KG1 (cell line): ENCODE measurements around the gene ARMC10.
"Not testable (repeated sequence)": the region's sequence is repeated elsewhere in the genome, so short reads cannot be mapped to it uniquely, and the experiment has no call there.

Experiments used
- DNase-seq: peaks from one replicate; lab custom pipeline; 2025; lab: John Stamatoyannopoulos, UW

ARMC10 gene

GRCh38 chr7:103124429-103124979 is 49.6 kb downstream of the ARMC10 start:
- no peak for DNase-seq

GRCh38 chr7:103127006-103127405 is 52.1 kb downstream of the ARMC10 start:
- DNase-seq: no peak

DNA sequence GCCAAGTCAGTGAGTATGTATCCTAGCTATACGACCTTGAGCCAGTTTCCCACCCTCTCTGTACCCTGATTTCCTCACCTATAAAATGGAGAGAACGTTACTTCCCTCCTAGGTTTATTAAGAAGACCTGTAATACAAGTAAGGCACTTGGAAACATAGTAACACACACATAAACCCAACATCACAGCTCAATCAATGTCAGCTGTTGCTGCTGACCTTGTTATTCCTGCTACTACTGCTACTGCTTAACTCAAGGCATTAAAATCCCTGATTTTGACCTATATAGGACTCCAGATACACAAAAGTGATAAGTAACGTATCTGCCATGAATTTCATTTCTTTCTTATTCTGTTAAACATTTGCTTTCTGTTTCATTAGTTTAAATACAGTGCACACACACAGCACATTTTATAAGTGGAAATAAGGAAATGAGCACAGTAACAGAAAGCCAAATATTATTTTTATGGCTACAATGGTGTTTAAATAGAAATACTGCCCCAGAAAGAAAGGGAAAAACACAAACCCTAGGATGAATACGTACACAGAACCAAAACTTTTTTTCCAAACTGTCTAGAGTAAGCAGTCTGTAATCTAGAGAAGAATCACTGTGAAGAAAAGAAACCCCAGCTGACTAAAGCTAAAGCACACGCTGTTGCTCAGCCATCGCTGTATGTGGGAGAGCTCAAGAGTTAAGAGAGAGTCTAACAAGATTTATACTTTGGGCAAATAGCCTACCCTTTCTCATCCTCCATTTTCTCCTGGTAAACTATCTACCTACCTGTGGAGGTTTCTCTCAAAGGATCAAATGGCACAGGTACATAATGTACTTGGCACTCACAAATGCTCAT is 55.0 kb downstream of the ARMC10 start:
- DNase-seq: no peak

DNA sequence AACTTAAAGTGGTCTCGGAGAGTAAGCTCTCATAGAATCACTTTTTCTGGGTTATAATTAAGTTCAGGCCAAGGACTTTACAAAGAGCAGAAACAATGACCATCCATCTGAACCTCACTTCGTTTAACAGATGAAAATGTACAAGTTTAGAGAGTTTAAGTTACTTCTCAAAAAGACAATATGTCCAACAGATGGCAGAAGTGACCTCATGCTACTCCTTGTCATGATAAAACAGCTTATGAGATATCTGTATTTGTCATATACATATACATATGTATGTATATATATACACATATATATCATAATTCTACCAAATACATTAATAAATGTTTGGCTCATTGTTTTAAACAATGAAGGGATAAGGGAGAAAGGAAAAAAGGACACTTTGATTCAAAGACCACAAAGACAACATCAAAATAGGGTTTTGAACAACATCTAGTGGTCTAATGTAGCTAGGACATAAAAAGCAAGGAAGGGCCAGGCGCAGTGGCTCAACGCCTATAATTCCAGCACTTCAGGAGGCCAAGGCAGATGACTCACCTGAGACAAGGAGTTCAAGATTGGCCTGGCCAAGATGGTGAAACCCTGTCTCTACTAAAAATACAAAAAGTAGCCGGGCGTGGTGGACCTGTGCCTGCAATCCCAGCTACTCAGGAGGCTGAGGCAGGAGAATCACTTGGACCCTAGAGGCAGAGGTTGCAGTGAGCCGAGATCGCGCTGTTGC is 56.1 kb downstream of the ARMC10 start:
- DNase-seq: no peak

DNA sequence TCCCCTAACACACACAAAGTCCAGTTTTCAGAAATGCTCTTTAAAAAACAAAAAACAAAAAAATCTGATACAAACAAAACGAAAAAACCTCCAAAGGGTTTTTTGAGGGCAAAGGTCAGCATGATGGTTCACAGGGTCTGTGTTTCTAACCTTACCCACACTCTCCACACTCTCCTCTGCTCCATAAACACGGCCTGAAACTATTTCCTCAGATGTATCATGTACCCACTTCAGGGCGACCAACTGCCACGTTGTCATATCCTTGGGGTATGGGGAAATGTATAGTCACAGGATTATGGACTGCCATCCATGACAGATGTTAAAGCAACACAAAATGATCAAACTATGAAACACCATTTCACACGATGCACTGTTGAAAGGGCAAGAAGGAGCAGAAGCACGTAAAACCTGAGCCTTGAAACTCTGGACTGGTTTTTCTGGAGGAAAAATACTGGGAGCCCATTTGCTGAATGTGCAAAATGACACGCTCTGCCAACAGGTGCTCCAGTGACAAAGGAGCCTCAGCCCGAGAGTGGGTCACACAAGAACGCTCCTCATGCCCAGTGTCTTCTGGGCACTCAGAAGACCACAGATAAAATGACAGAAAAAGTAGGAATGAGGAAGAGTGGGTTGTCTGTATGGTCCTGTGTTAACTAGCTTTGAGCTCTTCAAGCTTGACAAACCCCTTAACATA is 58.2 kb downstream of the ARMC10 start:
- no peak for DNase-seq

DNA sequence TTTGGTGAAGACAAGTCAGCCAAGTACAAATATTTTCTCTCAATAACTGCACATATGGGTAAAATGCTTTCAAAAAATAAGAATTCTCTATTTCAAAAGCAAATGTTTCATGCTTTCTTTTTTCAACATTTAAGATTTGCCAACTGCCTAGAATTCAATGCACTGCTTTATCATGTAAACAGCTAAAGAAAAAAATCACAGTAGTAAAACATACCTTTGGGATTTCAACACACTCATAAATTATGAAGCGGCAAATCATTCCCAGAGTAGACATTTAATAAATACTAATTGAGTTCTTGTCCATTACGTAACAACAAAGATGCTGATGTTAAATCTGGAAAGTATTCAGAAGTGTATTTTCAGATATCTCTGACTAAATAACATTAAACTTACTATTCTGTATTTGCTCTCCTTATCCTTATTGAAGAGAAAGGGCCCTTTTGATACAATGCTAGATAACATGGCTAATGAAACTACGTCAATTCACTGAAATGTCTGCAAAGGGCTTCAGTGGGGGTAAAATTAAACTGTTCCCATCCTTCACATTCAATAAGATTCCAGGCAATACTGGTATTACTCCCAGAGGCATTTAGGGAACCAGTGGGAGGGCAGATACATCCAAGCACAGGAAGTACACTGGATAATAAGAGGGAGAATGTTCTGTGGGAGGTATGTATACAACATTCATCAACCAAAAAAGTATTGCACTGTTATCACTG is 60.1 kb downstream of the ARMC10 start:
- no peak for DNase-seq

GRCh38 chr7:103140061-103140460 is 65.1 kb downstream of the ARMC10 start:
- no peak for DNase-seq

DNA sequence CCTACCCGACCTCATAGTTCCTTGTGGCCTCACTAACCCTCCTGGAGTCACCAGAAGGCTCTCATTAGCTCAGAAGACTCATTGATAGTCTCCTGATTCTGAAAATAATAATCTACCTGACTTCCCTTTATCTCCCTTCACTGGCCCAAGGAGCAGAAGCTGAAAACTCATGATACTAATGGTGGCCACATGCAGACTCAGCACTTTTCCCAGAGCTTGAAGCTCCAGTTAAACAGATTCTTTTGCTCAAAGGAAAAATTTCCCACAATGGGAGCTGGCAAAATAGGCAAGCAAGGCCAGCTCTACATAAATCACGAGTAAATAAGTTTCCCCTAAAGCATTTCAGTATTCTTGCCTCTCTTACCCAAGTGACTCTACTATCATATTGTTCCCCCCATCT is 65.7 kb downstream of the ARMC10 start:
- DNase-seq: no peak

GRCh38 chr7:103141753-103142404 is 66.9 kb downstream of the ARMC10 start:
- no peak for DNase-seq

DNA sequence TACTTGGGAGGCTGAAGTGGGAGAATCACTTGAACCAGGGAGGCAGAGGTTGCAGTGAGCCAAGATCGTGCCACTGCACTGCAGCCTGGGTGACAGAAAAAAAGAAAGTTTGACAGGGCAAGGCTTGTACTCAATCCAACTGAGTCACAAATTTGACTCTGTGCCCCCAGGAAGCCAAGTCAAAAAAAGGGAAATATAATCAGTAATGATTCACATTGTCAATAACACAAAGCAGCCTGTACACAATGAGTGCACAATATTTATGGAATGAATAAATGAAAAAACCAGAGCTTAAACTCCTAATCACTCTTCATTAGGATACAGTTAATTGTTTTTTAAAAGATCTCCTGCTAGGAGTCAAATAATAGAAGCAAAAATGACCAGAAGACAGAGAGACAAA is 67.6 kb downstream of the ARMC10 start:
- DNase-seq: no peak

DNA sequence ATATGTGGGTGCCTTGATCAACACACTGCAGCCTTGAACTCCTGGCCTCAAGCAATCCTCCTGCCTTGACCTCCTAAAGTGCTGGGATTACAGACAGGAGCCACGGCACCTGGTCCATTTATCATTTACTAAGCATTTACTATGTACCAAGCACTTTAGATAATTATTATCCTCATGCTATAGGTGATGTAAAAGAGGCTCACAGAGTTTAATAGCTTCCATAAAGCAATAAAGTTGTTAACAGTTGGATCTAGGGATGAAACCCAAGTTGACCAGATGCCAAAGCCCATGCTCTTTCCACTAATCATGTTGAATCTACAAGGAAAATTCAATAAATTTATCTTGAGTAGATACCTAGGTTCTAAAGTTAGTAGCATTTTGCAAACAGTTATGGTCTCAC is 68.9 kb downstream of the ARMC10 start:
- DNase-seq: no peak

DNA sequence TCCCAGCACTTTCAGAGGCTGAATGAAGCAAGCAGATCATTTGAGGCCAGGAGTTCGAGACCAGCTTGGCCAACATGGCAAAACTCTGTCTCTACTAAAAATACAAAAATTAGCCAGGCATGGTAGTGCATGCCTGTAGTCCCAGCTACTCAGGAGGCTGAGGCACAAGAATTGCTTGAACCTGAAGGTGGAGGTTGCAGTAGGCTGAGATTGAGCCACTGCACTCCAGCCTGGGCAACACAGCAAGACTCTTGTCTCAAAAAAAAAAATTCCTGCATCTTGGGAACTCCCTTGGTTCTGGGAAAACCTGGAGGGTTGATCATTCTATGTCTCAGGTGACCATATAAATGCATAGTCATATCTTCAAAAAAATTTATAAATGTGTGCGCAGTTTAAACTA is 69.8 kb downstream of the ARMC10 start:
- not testable (repeated sequence) for DNase-seq

DNA sequence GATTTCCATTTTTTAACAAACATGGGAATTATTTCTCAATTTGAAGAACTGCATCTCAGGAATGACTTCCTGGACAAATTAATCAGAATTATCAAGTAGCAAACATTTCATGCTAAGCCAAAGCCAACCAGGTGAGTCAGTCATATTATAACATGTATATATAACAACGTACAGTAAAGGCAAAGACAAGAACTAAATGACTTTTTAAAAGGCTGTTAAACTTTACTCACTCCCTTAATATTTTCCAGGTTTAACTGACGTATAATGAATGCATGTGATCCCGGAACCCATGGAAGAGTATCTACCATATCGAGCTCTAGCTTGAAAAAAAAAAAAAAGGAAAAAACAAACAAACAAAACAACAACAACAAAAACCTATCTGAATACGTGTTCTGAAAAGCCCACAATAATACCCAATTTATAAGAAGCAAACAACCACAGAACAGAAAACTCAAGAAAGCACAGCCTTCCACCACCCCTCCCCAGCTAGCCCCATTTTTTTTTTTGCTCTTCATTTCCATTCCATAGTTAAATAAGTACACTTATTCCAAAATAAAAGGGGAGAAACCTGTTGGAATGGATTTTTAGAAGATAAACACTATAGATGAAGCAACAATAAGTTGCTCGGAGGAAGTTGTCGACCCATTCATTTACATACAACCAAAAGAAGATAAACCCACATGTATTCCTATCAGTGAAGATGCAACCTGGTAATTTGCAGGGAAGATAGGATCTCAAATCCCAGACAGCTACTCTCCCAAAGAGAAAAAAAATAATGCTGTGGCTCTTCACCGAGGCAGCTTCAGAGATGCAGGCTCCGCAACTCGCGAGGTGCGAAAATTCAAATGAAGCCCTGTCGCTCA is 73.4 kb downstream of the ARMC10 start:
- DNase-seq: no peak
